ENCODE results near the gene JAZF1. TPM values are rescaled to one million over a fixed set of nuclear protein-coding genes. Genes with fewer than 3 reads are reported as not detected.
A peak's percentile ranks its signal among the peaks of the same experiment; 100 is the strongest.

JAZF1 gene
- total RNA-seq, 1 donor from 2014 or later: 3.1 TPM

DNA sequence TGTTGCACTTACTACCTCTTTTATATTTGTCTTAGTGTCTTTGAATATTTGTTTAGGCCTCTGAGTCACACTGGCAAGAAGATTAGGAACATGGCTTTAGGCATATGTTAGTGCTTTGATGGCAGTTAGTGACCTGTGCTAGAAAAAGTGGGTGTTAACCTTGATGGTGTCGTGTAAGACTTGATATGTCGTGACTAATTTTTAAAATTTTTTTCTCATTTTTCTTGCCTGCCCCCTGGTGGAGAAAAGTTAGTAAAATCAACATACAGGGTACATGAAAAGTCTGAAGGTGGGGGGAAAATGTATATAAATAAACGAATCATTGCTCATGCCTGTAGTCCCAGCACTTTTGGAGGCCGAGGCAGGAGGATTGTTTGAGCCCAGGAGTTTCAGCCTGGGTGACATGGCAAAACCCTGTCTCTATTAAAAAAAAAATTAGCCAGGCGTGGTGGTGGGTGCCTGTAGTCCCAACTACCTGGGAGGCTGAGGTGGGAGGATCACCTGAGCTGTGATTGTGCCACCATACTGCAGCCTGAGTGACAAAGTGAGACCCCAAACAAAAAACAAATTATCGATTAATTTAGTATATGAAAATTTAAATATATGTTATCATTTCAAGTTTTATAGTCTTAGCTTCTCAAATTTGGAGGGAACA is 396.1 kb downstream of the JAZF1 start:
- no peaks in the 10 kb centered on the region for H3K36me3 Mint-ChIP-seq (ENCODE audit: low read depth)
- no peak overlapping the region for H3K27ac Mint-ChIP-seq (ENCODE audit: unreplicated experiment)
- H3K4me1 Mint-ChIP-seq: no peaks in the 10 kb centered on the region
- no peak overlapping the region for H3K4me3 Mint-ChIP-seq
- peak; percentile 14 for DNase-seq (ENCODE audit: low read depth, low spot score)
- peak; percentile 76 for TF ChIP-seq CTCF (conservative IDR thresholded peaks at IDR 0.05)
- H3K27me3 Mint-ChIP-seq (ENCODE audit: low read depth): no peaks in the 10 kb centered on the region
- no peaks in the 10 kb centered on the region for H3K9me3 Mint-ChIP-seq

DNA sequence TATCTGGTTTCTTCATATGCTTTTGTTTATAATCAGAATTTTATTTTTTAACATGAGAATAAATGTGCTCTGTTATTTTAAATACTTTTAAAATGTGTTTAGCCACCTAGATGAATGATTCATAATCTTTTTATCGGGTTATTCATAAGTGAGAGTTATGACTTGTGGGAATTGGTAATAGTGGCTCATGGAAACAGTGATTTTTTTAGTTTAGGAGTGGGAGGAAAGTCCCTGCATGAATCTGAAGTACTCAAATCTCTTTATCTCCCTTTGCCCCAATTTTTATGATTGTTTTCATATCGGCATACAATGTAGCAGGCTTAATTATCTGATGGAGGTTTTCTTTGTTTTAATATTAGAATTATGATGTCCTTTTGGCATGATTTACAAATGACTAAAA is 397.7 kb downstream of the JAZF1 start:
- Mint-ChIP-seq H3K27me3 (ENCODE audit: low read depth) (no peaks in the 10 kb centered on the region), H3K27ac (ENCODE audit: unreplicated experiment) (no peak overlapping the region), H3K4me3 (no peak overlapping the region), H3K36me3 (ENCODE audit: low read depth) (no peaks in the 10 kb centered on the region), H3K4me1 (no peaks in the 10 kb centered on the region), H3K9me3 (no peaks in the 10 kb centered on the region)
- no peak for TF ChIP-seq CTCF (conservative IDR thresholded peaks at IDR 0.05)
- no peak for DNase-seq (ENCODE audit: low read depth, low spot score)

DNA sequence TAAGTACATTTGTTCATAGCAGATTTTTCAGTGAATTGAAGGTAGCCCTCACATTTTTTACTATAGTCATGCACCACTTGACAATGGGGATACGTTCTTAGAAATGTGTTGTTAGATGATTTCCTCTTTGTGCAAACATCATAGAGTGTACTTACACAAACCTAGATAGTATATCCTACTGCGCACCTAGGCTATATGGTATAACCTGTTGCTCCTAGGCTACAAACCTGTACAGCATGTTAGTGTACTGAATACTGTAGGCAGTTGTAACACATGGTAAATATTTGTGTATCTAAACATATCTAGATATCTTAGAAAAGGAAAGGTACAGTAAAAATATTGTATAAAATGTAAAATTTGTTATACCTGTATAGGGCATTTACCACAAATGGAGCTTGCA is 399.4 kb downstream of the JAZF1 start:
- no peaks in the 10 kb centered on the region for H3K36me3 Mint-ChIP-seq (ENCODE audit: low read depth)
- no peak for TF ChIP-seq CTCF (conservative IDR thresholded peaks at IDR 0.05)
- H3K4me1 Mint-ChIP-seq: no peaks in the 10 kb centered on the region
- no peak overlapping the region for H3K27ac Mint-ChIP-seq (ENCODE audit: unreplicated experiment)
- H3K9me3 Mint-ChIP-seq: no peaks in the 10 kb centered on the region
- no peak overlapping the region for H3K4me3 Mint-ChIP-seq
- no peak for DNase-seq (ENCODE audit: low read depth, low spot score)
- H3K27me3 Mint-ChIP-seq (ENCODE audit: low read depth): no peaks in the 10 kb centered on the region

Other genes starting within 250 kb of the JAZF1 start
- 6.9 and 8.3 TPM in 2 replicates for gene CREB5, start 231.7 kb upstream of the JAZF1 start, total RNA-seq